Left lobe of liver (tissue), 2 donors: Measurements from ENCODE around the gene LCN10. TPM values are rescaled to one million over a fixed set of nuclear protein-coding genes. Genes with fewer than 3 reads are reported as not detected.
"Not testable (repeated sequence)": the region's sequence is repeated elsewhere in the genome, so short reads cannot be mapped to it uniquely, and the experiment has no call there.

Source experiments
- ATAC-seq: fragments of 200-7000 bp; cut with Tn5 transposase; one replicate; pipeline ENCODE4 v1.9.1; 2020; ENCODE audit warnings: mild to moderate bottlenecking, moderate library complexity
- DNase-seq: peaks from one replicate; pipeline ENCODE4 v3.0.0-alpha.2; 2020; ENCODE audit warnings: low spot score
- total RNA-seq: library from RNA; stranded (reverse); gene quantifications from one replicate; pipeline ENCODE4 v1.2.1, GENCODE V29; 2021
- donor health status: DM: no; HTN: no; CAD: no; lungs with moderate emphysema.
- donor health status: DM: no; HTN: yes; CAD: no.

The LCN10 gene
- total RNA-seq, 1 donor from 2014 or later: 0.15 TPM

DNA sequence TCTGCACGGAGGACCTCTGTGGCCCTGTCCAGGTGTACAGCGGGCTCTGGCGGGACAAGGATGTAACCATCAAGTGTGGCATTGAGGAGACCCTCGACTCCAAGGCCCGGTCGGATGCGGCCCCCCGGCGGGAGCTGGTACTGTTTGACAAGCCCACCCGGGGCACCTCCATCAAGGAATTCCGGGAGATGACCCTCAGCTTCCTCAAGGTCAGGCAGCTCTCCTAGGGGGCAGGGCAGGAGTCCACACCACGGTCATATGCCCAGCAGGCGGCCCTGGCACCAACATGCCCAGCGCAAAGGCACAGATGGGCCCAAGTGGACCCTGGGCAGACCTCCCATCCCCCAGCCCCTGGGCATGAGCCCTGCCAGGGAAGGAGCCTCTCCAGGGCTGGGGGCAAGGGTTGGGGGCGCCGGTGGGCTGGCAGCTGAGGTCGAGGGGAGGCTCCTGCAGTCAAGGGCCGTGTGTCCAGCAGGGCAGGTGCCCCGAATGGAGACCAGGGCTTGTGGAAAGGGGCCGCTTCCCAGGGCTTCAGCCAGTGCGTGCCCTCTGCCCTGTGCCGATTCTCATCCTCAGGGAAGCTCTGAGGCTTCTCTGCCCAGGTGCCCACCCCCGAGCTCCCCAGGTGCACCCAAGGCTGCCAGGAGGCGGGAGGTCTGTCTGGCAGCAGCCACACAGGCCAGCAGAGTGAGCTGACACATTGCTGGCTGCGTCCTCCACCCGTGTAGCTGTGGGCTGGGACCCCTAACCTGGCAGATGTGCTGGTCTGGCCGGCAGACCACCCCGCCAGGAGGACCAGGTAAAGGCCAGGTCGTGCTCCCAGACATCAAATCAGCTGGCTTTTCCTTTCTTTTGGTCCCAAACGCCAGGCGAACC, 20.4 kb downstream of the LCN10 start:
- DNase-seq (no peak), ATAC-seq (peak; percentile 8)

DNA sequence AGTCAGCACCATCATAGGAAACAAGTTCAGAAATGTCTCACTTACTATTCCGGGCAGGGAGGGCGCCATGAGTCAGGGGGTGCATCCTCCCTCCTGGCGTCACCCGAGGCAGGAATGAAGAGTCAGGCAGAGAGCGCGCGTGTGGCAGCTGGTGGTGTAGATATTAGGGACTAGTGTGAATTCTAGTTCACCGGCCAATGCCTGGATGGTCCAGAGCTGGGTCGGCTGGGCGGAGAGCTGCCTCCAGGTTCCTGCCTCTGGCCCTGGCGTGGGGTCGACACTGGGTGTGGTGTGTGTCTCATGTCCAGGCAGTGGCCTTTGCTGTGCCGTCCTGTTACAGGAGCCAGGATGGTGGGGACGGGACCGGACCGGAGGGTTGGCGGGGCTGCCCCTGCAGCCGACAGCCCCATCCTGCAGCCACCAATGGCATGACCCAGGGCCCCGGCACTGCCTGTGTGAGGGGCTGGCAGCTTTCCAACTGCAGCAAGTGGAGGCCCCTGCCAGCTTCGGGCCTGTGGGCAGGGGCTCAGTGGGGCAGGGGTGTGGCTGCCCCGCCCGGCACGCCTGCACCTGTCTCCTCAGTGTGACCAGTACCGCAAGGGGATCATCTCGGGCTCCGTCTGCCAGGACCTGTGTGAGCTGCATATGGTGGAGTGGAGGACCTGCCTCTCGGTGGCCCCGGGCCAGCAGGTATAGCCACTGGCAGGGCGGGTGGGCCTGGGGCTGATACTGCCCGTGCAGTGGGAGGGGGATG, 21.2 kb downstream of the LCN10 start:
- ATAC-seq: peak; percentile 8
- DNase-seq: no peak

DNA sequence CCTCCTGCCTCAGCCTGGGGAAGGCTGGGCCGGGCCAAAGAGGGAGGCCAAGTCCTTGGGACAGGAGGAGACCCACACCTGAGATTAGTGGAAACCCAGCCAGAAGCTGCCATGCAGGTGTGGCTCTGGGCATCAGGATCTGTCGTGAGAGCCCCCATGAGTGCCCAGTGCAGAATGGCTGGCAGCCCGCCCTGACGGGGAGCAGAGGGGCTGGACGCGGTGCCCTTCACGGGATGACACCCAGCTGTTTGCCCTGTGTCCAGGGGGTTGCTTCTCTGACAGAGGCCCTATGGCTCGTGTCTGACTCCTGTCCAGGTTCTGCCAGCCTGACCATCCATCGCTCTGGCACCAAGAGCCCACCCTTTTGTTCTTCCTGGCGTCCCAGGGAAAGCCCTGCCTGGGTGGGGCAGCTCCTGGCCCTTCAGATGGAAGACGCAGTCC, 21.8 kb downstream of the LCN10 start:
- ATAC-seq (peak; percentile 4), DNase-seq (no peak)

DNA sequence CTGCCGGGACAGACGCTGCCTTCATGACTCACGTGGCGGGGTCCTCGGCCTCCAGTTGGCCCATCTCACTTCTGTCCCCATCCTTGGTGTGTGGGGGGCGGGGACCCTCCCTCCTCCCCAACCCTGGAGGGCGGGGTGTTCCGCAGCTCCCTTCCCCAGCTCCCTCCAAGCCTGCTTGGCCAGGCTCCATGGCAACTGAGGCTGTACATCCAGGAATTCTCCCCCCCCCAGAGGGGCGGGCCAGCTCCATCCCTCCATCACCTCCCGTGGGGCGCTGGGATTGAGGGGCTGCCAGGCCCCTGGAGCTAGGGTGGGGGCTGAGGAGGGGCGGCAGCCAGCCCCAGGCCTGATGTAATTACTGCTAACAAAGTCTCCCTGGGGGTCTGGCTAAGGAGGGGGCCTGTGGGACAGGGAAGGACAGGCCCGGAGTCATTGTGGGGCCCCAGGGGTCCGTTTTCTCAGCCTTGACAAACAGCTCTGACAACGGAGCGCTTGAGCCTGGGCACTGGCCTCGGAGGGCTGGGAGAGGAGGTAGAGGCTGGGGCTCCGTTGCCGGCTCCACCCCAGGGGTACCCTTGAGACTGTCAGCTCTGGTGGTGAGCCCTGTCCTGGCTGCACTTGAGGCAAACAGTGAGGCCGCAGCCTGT, 22.4 kb downstream of the LCN10 start:
- DNase-seq (no peak), ATAC-seq (peak; percentile 2)

DNA sequence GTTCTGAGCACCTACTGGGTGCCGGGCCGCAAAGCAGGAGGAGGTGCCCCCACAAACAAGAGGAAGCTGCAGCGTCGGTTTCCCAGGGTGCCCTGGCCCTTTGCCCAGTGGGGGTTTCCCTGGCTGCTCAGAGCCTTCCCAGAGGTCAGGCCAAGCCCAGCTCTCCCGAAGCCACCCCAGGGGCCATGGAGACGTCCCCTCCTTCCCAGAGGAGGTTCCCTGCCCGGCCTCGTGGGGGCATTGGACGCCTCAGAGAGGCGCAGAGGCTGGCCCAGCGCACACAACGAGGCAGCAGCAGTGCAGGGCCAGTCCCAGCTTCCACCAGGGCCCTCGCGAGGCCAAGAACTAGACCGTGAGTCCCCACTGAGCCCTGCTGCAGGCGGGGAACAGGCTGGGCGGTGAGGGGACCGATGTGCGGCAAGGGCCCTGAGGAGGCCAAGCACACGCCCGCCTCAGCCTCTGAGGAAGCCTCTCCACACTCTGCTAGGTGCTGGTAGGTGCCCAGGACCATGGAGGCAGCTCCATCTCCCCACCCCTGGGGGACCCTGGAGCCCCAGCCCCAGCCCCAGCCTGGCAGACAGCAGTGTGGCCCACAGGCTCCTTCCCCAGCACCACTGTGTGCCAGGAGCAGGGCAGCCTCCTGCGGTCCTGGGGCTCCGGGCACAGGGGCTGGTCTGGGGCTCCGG, 23.4 kb downstream of the LCN10 start:
- ATAC-seq (peak; percentile 16), DNase-seq (no peak)

DNA sequence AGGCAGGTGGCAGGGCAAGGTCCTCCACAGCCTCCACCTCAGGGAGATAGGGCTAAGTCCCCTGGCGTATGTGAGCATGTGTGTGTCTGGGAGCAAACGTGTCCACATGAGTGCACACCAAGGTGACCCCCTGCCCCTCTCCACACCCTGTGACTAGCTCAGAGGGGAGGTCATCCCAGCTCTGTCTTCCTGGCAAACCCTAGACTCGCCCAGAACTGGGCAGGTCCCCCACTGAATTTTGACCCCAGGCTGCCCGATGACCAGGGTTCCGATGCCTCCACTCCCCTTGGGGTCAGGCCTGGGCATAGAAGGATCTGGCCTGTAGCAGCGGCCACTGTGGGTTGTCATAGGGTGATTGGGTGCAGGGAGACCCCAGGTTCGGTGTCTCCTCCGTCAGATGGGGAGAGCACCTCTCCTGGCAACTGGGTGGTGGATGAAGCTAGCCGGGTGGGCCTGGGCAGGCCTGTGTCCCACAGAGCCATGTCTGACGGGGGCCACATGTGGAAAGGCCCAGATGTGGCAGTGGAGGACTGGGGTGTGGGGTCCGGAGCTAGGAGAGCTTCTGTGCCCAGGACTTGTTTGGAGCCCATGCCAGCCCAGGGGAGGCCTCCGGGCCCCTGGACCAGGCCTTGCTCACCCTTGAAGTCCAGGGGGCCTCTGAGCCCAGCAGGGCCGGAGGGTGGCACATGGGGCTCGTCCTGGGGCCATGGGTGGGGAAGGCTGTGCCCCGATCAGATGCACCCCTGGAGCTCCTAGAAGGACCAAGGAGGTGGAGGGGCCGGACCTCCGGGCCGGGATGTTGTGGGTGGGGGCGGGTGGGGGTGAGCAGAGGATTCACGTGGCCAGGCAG, 24.2 kb downstream of the LCN10 start:
- ATAC-seq: no peak

DNA sequence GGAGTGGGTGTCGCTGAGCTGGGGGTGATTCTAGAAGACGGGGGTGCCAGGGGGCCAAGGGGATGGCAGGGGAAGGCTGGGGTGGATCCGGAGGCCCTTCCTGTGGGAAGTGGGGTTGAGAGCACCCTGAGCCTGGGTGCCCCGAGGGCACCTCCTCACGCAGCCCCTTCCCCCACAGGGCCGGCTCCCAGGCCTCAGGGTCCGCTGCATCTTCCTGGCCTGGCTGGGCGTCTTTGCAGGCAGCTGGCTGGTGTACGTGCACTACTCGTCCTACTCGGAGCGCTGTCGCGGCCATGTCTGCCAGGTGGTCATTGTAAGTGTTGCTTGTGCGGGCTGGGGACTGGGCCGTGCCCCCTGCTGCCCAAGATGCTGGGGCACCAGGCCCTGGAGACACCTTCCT, 25.3 kb downstream of the LCN10 start:
- ATAC-seq (no peak), DNase-seq (no peak)

More for the DNA sequence above, 24.2 kb downstream of the LCN10 start:
- DNase-seq: no peak

DNA sequence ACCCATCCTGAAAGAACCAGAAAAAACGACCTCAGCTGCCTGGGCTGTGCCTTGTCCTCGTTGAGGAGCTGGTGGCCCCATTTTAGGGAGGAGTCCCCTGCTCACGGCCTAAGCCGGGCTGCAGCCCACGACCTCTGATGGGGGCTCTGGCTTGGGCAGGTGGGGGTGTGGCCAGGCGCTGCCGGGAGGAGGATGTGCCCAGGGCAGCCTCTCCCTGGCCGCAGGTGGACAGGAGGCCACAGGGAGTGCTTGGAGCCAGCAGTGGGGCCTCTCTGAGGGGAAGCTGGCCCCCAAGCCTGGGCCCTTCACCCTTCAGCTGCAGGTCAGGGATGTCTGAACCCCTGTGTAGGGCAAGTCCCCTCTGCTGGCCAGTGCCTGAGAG, 27.9 kb downstream of the LCN10 start:
- no peak for ATAC-seq

DNA sequence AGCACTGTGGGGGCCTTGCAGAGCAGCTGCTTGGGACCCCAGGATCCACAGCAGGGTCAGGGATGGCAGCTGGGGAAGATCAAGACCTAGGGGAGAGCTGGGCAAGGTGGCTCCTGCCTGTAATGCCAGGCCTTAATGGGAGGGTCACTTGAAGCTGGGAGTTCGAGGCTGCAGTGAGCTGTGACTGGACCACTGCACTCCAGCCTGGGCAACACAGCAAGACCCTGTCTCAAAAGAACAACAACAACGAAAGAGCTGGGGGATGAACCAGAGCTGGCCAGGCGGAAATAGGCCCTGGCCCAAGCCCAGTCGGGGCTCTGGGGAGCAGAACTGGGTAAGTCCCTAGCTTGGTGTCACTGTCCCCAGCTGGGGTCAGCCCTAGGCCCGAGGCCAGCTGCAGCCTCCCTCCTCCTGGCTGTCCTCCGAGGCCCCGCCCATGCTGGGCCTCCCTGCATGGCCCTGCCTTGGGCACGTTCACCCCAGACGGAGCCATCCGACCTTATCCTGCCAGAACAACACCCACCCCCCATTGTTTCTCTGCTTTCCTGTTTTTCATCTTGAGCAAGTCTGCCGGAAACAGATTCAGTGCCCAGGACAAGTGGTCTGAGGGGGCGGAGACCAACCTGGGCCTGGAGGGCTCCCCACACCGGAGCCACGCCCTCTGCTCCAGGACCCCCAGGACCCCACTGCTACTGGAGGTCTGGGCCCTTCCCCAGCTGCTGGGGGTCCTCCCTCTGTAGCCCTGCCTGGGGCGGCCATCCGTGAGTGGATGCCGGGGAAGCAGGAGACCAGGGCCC, 28.4 kb downstream of the LCN10 start:
- ATAC-seq: peak; percentile 37

More for the DNA sequence above, 27.9 kb downstream of the LCN10 start:
- DNase-seq: no peak

DNA sequence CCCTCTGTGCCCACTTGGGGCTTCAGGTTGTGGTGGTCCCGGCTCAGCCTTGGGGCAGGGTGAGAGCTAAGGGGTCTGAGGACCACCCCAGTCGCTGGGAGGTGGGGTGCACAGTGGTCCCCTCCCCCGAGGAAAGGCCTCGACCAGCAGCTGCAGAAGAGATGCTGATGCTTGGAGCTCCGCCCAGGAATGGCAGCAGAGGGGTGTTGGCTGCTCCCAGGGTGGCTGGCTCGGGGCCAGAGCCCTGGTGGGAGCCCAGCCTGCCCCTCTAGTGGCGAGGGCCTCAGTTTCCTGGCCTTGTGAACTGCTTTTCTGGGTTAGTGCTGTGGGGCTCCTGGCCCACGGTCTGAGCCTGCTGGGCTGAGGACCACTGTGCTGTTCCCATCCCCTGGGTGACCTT, 29.2 kb downstream of the LCN10 start:
- ATAC-seq (no peak), DNase-seq (no peak)

More for the DNA sequence above, 28.4 kb downstream of the LCN10 start:
- no peak for DNase-seq

DNA sequence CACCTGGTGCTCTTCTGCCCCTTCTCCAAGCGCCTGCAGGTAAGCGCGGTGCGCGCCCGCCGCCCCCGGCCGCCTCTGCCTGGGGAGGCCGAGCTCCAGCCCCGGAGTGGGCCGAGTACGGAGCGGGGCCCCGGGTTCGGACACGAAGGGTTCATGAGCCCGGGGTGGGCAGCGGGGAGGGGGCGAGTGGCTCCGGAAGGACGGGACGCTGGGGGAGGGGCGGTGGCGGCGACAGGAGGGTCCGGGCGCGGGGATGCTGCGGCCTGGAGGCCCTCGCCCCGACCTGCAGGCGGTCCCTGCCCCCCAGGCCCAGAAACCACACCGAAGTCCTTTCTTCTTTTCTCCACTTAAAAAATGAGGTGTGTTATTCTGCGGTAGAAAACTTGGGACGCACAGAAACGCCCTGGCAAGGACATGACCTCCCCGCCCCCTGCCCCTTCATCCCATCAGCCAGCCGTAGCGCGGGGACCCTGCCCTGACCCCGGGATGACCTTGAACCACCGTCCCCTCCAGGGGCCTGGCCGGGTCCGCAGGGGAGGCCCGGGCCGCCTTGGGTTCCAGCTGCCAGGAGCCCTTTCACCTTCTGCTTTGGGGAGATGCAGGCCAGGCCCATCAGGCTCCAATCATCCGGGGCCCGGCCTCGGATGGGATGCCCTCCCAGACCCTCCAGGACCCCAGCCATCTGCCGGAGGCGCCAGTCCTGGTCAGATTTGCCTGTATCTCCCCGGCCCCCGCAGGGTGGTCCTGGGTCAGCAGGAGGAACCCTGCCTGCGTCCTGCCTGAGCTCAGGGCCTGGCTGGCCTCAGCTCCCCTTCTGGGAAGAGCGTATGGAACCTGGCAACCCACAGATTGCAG, 29.8 kb downstream of the LCN10 start:
- DNase-seq: no peak

DNA sequence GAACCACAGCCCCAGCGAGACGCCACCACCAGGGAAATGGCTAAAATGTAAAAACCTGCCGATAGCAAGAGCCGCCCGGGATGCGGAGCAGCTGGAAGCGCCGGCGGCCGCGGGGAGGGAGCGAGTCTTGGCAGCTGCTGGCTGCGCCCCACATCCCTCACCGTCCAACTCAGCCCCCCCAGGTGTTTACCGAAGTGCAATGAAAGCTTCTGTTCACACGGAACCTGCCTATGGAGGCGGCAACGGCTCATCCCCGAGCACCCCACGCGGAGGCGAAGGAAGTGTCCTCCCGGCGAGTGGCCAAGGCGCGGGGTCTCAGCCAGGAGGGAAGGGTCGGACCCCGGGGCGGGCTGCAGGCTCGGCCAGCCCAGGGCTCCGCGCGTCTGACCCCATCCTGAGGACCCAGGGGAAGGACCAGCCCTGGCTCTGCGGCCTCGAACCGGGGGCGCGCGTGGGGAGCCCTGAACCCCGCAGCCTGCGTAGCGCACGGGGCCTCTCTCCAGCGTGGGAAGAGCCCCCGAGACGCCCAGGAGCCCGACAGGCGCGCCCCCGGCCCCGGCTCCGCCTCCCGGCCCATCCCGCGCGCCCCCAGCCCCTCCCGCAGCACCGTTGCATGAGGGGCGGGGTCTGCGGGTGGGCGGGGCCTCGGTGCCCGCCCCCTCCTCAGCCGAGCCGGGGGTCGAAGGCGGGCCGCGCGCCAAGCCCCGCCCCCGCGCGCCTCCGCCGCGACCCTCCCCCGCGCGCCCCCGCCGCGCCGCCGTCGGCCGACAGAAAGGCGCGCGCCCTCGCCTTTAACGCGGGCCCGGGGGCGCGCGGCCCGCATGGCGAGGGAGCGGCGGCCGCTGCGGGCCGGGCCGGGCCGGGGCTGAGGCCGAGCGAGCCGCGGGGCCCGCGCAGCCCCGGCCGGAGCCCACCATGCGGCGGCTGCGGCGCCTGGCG, 30.7 kb downstream of the LCN10 start, which contains the start of gene DIPK1B:
Gene DIPK1B, plus strand, starts transcription at position 822 of the 939 bp plus-strand sequence. Its CDS starts 94 bp downstream, at position 916.
- peak; percentile 24 for ATAC-seq
- no peak for DNase-seq

More for the DNA sequence above, 29.8 kb downstream of the LCN10 start:
- ATAC-seq: peak; percentile 4

DNA sequence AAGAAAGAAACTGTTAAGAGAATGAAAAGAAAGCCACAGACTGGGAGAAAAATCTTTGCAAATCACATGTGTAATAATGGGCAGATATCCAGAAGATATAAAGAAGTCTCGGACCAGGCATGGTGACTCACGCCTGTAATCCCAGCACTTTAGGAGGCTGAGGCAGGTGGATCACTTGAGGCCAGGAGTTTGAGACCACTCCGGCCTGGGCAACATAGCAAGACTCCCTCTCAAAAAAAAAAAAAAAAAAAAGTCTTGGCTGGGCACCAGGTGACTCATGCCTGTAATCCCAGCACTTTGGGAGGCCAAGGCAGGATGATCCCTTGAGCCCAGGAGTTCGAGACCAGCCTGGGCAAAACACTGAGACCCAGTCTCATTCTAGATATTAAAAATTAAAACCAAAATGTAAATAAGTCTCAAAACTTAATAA, 31.5 kb downstream of the LCN10 start:
- not testable (repeated sequence) for DNase-seq, ATAC-seq

DNA sequence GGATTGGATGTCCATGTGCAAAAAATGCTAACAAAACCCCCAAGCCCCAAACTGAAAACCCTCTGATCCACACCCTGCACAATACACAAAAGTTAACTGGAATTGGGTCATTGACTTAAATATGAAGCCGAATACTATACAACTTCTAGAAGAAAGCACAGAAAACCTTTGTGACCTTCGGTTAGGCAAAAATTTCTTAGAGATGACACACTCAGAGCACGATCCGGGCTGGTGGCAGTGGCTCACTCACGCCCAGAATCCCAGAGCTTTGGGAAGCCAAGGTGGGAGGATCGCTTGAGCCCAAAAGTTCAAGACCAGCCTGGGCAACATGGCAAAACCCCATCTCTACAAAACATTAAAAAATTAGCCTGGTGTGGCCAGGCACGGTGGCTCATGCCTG, 32.2 kb downstream of the LCN10 start:
- ATAC-seq: no peak

DNA sequence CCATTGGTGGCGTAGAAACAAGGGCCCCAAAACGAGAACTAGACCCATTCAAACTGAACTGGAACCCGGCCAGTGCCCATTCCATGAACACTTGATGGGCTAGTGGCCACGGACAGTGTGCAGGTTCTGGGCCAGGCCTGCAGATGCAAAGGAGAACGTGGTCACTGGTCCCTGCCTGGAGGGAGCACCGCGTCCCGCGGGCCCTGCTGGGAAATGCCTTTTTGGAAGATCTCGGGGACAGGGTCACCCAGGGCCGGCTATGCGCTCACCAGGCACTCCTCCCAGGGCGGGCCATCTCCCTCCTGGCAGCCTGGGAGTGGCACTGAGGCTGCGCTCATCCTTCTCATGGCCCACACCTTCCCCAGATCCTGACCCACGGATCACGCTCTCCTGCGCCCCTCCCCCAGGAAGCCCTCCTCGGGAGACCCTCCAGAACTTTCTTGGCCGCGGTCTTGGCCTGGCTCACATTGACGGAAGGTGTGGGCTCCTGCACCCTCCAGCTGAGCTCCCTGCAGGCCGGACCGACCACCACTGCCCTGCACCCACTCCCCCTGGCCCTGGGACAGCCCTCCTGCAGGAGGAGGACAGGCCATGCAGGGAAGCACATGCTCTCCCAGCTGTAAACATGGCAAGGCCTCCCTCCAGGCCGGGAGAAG, 33.2 kb downstream of the LCN10 start:
- no peak for ATAC-seq
- DNase-seq: no peak

More for the DNA sequence above, 32.2 kb downstream of the LCN10 start:
- DNase-seq: no peak

DNA sequence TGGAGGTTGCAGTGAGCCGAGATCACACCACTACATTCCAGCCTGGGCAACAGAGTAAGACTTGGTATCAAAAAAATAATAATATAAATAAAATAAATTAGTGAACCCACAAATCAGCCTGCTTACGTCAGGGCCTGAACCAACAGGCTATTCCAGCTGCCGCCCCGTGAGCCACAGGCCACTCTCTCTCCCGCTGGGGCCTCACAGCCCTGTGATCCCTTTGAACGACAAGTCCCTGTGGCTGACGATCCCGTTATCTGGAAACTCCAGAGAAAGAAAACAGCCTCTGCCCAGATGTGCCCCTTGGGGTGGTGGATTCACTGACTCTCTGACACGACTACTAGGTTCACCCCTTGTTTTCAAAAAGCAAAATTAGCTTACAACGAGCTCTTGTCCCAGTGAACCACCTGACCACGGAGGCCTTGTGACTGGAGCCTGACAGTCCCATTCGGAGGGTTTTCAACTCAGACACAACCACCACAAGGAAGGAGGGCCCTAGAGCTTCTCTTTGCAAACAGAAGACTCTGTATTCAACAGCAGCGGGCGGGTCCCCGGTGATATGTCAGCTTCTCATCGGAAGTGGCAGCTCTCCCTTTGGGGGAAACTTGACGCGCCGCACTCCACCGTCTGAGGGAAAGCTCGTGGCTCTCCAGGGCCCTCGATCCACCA, 34.8 kb downstream of the LCN10 start:
- DNase-seq: no peak
- ATAC-seq: no peak
